Immature natural killer cell (primary cell): ENCODE data around the gene ADH4. TPM values are rescaled to one million over a fixed set of nuclear protein-coding genes. Genes with fewer than 3 reads are reported as not detected.
"Not testable (repeated sequence)": the region's sequence is repeated elsewhere in the genome, so short reads cannot be mapped to it uniquely, and the experiment has no call there.

Source experiments
- DNase-seq, 3 donors: peaks; one replicate each; pipeline ENCODE4 v3.0.0; 2022; ENCODE audit warnings: mixed read lengths in 1 of 3
- H3K27ac Mint-ChIP-seq, 6 donors: one replicate each; pipeline ENCODE4 v1.8.0; 2020; ENCODE audit warnings: mixed read lengths in 6 of 6, mild to moderate bottlenecking in 5 of 6, inconsistent platforms in 4 of 6, moderate library complexity in 3 of 6
- H3K27me3 Mint-ChIP-seq, 3 donors: one replicate each; pipeline ENCODE4 v1.8.0; 2020 to 2021; ENCODE audit warnings: low read depth in 3 of 3, mild to moderate bottlenecking in 3 of 3, mixed read lengths in 3 of 3, moderate library complexity in 3 of 3, inconsistent platforms in 1 of 3
- H3K36me3 Mint-ChIP-seq, 3 donors: one replicate each; pipeline ENCODE4 v1.8.0; 2020; ENCODE audit warnings: mixed read lengths in 3 of 3, inconsistent platforms in 2 of 3, mild to moderate bottlenecking in 2 of 3
- H3K4me1 Mint-ChIP-seq, 2 donors: one replicate each; pipeline ENCODE4 v1.8.0; 2020; ENCODE audit warnings: inconsistent platforms in 2 of 2, mild to moderate bottlenecking in 2 of 2, mixed read lengths in 2 of 2, moderate library complexity in 1 of 2
- H3K4me3 Mint-ChIP-seq, 5 donors: one replicate each; pipeline ENCODE4 v1.8.0; 2020; ENCODE audit warnings: mild to moderate bottlenecking in 5 of 5, mixed read lengths in 5 of 5, inconsistent platforms in 3 of 5, moderate library complexity in 3 of 5
- H3K9me3 Mint-ChIP-seq, 6 donors: one replicate each; pipeline ENCODE4 v1.8.0; 2020; ENCODE audit warnings: mild to moderate bottlenecking in 6 of 6, mixed read lengths in 6 of 6, inconsistent platforms in 4 of 6, moderate library complexity in 3 of 6
- polyA plus RNA-seq, 3 donors: library from polyadenylated mRNA; unstranded; fragments of 300-500 nt; fragmentation: Illumina TruSeq; gene quantifications; one replicate each; pipeline ENCODE4 v1.2.3, GENCODE V29; 2021

Gene ADH4
- polyA plus RNA-seq, 3 donors from 2014 or later = not detected

DNA sequence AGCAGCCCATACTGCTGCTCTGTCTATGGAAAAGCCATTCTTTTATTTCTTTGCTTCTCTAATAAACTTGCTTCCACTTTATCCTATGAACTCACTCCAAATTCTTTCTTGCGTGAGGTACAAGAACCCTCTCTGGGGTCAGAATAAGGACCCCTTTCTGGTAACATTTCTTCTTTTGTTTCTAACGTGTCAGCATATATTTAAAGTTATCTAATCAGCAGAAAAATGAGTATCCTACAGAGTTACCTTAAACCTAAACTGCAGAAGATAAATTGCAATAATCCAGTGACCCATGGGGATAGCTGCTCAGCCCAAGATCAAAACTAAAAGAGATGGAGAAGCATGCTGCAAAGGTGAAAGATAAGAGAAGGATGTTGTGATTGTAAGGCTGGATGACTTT, 59.5 kb downstream of the ADH4 start:
- Mint-ChIP-seq H3K4me1 (peaks cover 35 to 46% of the 10 kb centered on the region in 2 donors), H3K27ac (no peak overlapping the region), H3K9me3 (no peaks in the 10 kb centered on the region), H3K36me3 (peaks cover 11 to 33% (median 27%) of the 10 kb centered on the region in 3 donors), H3K4me3 (no peak overlapping the region), H3K27me3 (peaks cover 0 to 3% (median 2%) of the 10 kb centered on the region in 3 donors)
- no peak for DNase-seq

DNA sequence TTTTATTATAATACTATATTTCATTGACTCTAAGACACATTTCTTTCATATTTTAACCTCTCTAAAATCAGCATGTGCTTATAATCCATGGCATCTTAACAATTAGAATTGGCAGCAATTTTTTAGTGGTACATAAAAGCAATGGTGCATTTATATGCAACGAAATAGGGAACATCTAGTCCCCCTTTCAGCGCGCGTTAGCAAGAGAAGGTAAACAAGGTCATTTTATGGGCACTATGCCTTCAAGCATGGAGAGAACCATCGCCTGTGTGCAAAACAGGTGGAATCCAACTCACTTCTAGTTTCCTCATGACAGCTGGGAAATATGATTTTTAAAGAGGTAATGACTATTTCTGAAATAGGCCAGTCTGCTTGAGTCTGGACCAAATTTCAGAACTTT, 61.9 kb downstream of the ADH4 start:
- no peak for DNase-seq
- Mint-ChIP-seq H3K27ac (no peak overlapping the region), H3K4me1 (peaks cover 14 to 32% of the 10 kb centered on the region in 2 donors), H3K27me3 (no peaks in the 10 kb centered on the region), H3K9me3 (no peaks in the 10 kb centered on the region), H3K36me3 (peaks cover 17 to 45% (median 35%) of the 10 kb centered on the region in 3 donors), H3K4me3 (no peak overlapping the region)

DNA sequence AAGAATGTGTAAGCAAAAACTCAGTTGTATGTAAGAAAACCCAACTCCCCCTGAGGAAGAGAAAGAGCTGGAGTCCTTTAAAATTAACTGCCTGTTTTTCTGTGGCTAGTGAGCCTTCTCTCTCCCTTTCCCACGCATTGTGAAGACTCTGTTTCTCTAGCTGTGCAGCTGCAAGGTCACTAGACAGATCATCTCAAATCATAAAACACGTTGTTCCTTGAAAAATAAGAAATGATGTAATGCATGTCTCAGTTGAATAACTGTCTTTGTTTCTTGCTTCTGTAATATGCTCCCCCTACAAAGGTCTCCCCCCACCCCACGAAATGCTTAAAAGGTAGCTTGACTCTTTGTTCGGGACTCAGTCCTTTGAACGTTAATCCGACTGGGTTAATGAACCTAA, 63.2 kb downstream of the ADH4 start:
- H3K4me1 Mint-ChIP-seq = peaks cover 6 to 23% of the 10 kb centered on the region in 2 donors
- H3K27ac Mint-ChIP-seq, H3K27me3 Mint-ChIP-seq, DNase-seq, H3K4me3 Mint-ChIP-seq, H3K9me3 Mint-ChIP-seq: not testable (repeated sequence)
- H3K36me3 Mint-ChIP-seq = peaks cover 21 to 54% (median 42%) of the 10 kb centered on the region in 3 donors

DNA sequence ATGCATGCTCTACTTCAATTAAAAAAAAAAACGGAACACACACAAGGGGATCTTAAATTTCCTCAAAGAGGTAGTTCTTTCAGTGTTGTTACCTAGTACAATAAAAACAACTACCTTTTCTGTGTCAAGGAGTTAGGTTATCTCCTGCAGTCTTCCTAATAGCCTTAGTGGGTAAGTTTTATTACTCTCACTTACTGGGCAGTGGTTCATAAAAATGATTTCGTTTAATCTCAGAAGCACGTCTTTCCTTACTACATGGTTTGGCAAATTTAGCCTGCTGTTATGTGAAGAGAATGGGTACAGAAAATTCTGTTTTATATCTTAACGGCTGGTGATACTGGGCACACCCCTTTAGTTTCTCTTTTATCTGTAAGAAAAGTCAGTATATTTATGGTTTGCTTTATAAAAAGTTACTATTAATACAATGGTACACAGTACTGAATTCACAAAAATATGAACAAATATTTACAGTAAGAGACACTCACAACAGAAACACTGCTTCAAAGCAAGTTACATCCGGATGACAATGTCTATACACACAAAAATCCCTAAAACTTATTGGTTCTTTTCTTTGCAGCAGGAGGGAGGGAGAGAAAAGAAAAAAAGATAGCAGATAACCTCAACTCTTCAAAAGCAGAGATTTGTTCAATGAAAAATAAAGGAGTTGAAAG, 64.3 kb downstream of the ADH4 start:
- Mint-ChIP-seq H3K27me3 (no peaks in the 10 kb centered on the region), H3K9me3 (no peaks in the 10 kb centered on the region), H3K36me3 (peaks cover 21 to 52% (median 40%) of the 10 kb centered on the region in 3 donors), H3K4me3 (no peak overlapping the region), H3K4me1 (peaks cover 1 to 15% of the 10 kb centered on the region in 2 donors), H3K27ac (peak overlapping the region in 1 of 6 donors; percentile 16)
- no peak for DNase-seq

DNA sequence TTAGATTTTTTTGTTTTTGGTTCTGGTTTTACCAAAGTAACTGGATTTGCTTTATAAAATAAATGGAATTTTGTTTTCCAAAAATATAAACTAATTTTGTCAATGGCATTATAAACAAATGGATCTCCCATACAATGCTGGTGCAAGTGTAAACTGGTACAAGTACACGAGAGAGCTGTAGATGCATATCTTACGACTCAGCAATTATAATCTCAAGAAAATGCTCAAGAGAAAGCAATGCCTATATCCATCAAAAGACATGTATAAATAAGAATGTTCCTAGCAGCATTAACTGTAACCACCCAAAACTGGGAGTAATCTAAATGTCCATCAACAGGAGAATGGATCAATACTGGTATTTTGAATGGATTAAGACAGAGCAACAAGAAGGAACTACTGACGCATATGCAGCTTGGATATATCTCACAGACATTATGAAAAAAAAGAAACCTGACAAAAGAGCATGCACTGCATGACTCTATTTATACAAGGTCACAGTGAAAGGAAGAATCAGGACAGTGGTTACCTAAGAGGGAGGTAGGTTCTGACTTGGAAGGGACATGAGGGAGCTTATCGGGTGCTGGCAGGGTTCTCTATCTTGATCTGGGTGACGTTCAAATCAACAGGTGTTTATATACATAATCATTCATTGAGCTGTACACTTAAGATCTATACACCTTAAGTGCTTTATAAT, 65.0 kb downstream of the ADH4 start:
- Mint-ChIP-seq H3K27ac (peak overlapping the region in 3 of 6 donors; percentile 16 to 54 (median 26)), H3K4me1 (peaks cover 1 to 11% of the 10 kb centered on the region in 2 donors), H3K36me3 (peaks cover 22 to 52% (median 40%) of the 10 kb centered on the region in 3 donors), H3K4me3 (no peak overlapping the region), H3K9me3 (no peaks in the 10 kb centered on the region), H3K27me3 (no peaks in the 10 kb centered on the region)
- DNase-seq = no peak

DNA sequence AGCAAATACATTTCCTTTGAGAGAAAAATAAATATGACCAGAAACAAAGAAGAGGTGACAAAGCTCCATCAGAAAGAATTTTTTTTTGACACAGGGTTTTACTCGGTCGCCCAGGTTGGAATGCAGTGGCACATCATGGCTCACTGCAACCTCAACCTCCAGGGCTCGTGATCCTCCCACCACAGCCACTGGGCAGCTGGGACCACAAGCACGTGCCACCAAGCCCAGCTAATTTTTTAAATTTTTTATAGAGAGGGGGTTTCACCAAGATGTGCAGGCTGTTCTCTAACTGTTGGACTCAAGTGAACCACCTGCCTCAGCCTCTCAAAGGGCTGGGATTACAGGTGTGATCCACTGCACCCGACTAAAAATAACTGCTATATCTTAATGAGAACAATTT, 65.8 kb downstream of the ADH4 start:
- no peak for DNase-seq
- peaks cover 23 to 53% (median 43%) of the 10 kb centered on the region in 3 donors for H3K36me3 Mint-ChIP-seq
- no peak overlapping the region for H3K4me3 Mint-ChIP-seq
- H3K9me3 Mint-ChIP-seq = no peaks in the 10 kb centered on the region
- H3K27ac Mint-ChIP-seq = no peak overlapping the region
- peaks cover 0 to 11% of the 10 kb centered on the region in 2 donors for H3K4me1 Mint-ChIP-seq
- no peaks in the 10 kb centered on the region for H3K27me3 Mint-ChIP-seq

DNA sequence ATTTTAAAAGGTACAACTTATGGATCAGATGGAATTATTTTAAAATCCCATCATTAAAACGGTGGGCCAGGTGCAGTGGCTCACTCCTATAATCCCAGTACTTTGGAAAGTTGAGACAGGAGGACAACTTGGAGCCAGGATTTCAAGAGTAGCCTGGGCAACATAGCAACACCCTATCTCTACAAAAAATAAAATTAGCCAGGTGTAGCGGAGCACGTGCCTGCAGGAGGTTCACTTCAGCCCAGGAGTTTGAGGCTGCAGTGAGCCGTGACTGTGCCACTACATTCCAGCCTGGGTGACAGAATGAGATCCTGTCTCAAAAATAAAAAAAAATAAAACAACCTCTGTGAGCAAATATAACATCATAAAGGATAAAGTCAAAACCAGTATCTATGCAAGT, 66.9 kb downstream of the ADH4 start:
- Mint-ChIP-seq H3K27ac (no peak overlapping the region), H3K4me1 (peaks cover 0 to 18% of the 10 kb centered on the region in 2 donors), H3K4me3 (no peak overlapping the region), H3K9me3 (no peaks in the 10 kb centered on the region), H3K27me3 (no peaks in the 10 kb centered on the region), H3K36me3 (peaks cover 30 to 61% (median 48%) of the 10 kb centered on the region in 3 donors)
- no peak for DNase-seq

DNA sequence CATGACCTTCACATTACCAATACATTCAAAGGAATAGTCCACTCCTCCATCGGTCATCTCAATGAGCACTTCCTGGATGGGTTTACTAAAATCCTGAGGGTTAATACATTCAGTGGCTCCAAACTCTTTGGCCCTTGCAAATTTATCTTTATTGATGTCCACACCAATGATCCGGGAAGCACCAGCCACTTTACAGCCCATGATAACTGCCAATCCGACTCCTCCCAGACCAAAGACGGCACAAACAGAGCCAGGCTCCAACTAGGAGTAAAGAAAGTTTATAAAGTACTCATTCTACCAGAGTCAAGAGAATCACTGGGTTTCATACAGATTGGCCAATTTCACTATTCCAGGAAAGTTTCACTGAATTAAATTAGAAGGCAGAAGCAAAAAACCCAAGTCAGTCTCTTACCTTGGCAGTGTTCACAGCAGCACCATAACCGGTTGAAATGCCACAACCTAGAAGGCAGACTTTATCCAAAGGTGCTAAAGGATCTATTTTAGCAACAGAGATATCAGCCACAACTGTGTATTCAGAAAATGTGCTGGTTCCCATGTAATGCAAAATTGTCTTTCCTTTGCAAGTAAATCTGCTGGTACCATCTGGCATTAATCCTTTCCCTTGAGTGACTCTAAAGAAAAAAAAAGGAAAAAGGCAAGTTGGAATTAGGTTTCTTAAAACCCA, 67.7 kb downstream of the ADH4 start:
- H3K4me1 Mint-ChIP-seq = peaks cover 0 to 18% of the 10 kb centered on the region in 2 donors
- peak overlapping the region in 1 of 6 donors; percentile 67 for H3K27ac Mint-ChIP-seq
- H3K27me3 Mint-ChIP-seq = no peaks in the 10 kb centered on the region
- no peak for DNase-seq
- H3K4me3 Mint-ChIP-seq = no peak overlapping the region
- H3K9me3 Mint-ChIP-seq = no peaks in the 10 kb centered on the region
- H3K36me3 Mint-ChIP-seq = peaks cover 27 to 58% (median 47%) of the 10 kb centered on the region in 3 donors

DNA sequence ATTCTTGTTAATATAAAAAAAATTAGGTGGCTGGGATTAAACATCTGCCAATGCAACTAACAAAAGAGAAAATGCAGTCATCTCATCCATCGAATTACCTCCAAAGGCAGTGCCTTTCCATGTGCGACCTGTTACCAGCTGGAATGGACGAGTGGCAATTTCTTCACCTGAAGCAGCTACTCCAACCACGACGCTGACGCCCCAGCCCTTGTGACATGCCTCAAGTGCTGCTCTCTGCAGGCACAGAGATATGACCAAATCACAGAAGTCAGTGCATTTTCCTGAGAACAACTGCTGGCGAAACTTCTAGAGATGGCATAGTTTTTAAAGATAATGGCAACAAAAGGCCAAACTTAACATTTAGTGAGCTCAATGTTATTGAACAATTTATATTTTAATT, 69.3 kb downstream of the ADH4 start:
- DNase-seq = no peak
- no peaks in the 10 kb centered on the region for H3K27me3 Mint-ChIP-seq
- H3K4me3 Mint-ChIP-seq = no peak overlapping the region
- H3K9me3 Mint-ChIP-seq = no peaks in the 10 kb centered on the region
- H3K27ac Mint-ChIP-seq = no peak overlapping the region
- H3K36me3 Mint-ChIP-seq = peaks cover 24 to 51% (median 40%) of the 10 kb centered on the region in 3 donors
- peaks cover 0 to 18% of the 10 kb centered on the region in 2 donors for H3K4me1 Mint-ChIP-seq

Other genes with a start within 250 kb of the ADH4 start
- 10 to 100 TPM; 43.8 to 95.0 (median 69.4) TPM for gene EIF4E, start 215.2 kb downstream of the ADH4 start, polyA plus RNA-seq
- gene METAP1, start 148.6 kb downstream of the ADH4 start, polyA plus RNA-seq = 10 to 100 TPM; 25.6 to 42.1 (median 30.6) TPM
- gene ADH5, start 55.5 kb downstream of the ADH4 start, polyA plus RNA-seq = 100 to 1,000 TPM; 126 to 167 (median 140) TPM
- gene ADH6, start 74.9 kb upstream of the ADH4 start, polyA plus RNA-seq = not detected
- not detected for gene ADH1A, start 146.7 kb upstream of the ADH4 start, polyA plus RNA-seq
- not detected for gene ADH1B, start 177.1 kb upstream of the ADH4 start, polyA plus RNA-seq
- gene ADH1C, start 208.4 kb upstream of the ADH4 start, polyA plus RNA-seq = not detected